H1 (cell line): Measurements from ENCODE around the gene KRT80. TPM values are rescaled to one million over a fixed set of nuclear protein-coding genes. Genes with fewer than 3 reads are reported as not detected.

Experiments used
- CTCF ChIA-PET: fragments of 300-600 bp; sonication (Branson Sonifier 250); formaldehyde crosslinking; loops from one replicate; lab custom pipeline; 2021; ENCODE audit not compliant: partially characterized antibody; lab: Charles Lee
- POLR2A ChIA-PET: fragments of 300-600 bp; sonication (Branson Sonifier 250); formaldehyde crosslinking; loops from one replicate; lab custom pipeline; 2021; ENCODE audit warnings: inconsistent platforms; ENCODE audit not compliant: partially characterized antibody; lab: Charles Lee
- DNase-seq, 2 experiments: peaks; one replicate each; pipeline versions ENCODE4 v3.0.0 to v3.0.0-alpha.2; 2010 to 2022; ENCODE audit warnings: low spot score in 2 of 2, low read depth in 1 of 2, mixed read lengths in 1 of 2
- FAIRE-seq: peaks from 2 replicates; lab custom pipeline; 2011; peaks lifted over from hg19 to GRCh38; lab: Jason Lieb, UNC
- H2AFZ ChIP-seq: 2 replicates; pipeline ENCODE4 v1.8.1; 2012; ENCODE audit warnings: low read length, inconsistent platforms
- H2AK5ac ChIP-seq: 2 replicates; pipeline ENCODE4 v1.6.1; 2013; ENCODE audit warnings: low read depth, low read length
- H2BK120ac ChIP-seq: replicated peaks from 2 replicates; pipeline ENCODE3; 2013; ENCODE audit warnings: low read depth, low read length, inconsistent platforms
- H2BK12ac ChIP-seq: 2 replicates; pipeline ENCODE4 v1.6.1; 2013; ENCODE audit warnings: low read depth, low read length
- H2BK15ac ChIP-seq: 2 replicates; pipeline ENCODE4 v1.6.1; 2013; ENCODE audit warnings: low read length
- H2BK20ac ChIP-seq: 2 replicates; pipeline ENCODE4 v1.6.1; 2013; ENCODE audit warnings: low read length
- H2BK5ac ChIP-seq: 2 replicates; pipeline ENCODE4 v1.6.1; 2013; ENCODE audit warnings: low read depth, low read length
- H3K14ac ChIP-seq: 2 replicates; pipeline ENCODE4 v1.6.1; 2013; ENCODE audit warnings: inconsistent platforms; ENCODE audit not compliant: insufficient read length
- H3K18ac ChIP-seq: 2 replicates; pipeline ENCODE4 v1.6.1; 2013; ENCODE audit warnings: low read length; ENCODE audit errors: extremely low read depth
- H3K23ac ChIP-seq: 2 replicates; pipeline ENCODE4 v1.6.1; 2013; ENCODE audit warnings: inconsistent platforms; ENCODE audit not compliant: insufficient read length
- H3K23me2 ChIP-seq: 2 replicates; pipeline ENCODE4 v1.6.1; 2013; ENCODE audit warnings: low read depth, low read length
- H3K27ac ChIP-seq: 2 replicates; pipeline ENCODE4 v1.6.1; 2011; ENCODE audit warnings: low read depth, low read length, inconsistent platforms
- H3K27me3 ChIP-seq, 4 experiments: replicated peaks in 1 of 4; 1 replicate in 1 of 4; 2 replicates in 3 of 4; pipeline versions ENCODE4 v1.6.1 to v1.8.1; 2011 to 2013; ENCODE audit warnings: low read length in 3 of 4, mild to moderate bottlenecking in 3 of 4, inconsistent platforms in 2 of 4, mixed read lengths in 2 of 4, moderate library complexity in 1 of 4; ENCODE audit not compliant: control insufficient read depth in 3 of 4, insufficient read depth in 3 of 4; ENCODE audit errors: extremely low read depth in 1 of 4
- H3K36me3 ChIP-seq, 4 experiments: 2 replicates each; pipeline versions ENCODE4 v1.6.1 to v1.8.1; 2011 to 2013; ENCODE audit warnings: mild to moderate bottlenecking in 4 of 4, low read length in 3 of 4, moderate library complexity in 2 of 4, control low read depth in 1 of 4, inconsistent platforms in 1 of 4; ENCODE audit not compliant: insufficient read depth in 4 of 4, control insufficient read depth in 2 of 4
- H3K4ac ChIP-seq: replicated peaks from 2 replicates; pipeline ENCODE3; 2013; ENCODE audit warnings: low read length, low read depth, mixed read lengths, inconsistent platforms; ENCODE audit not compliant: insufficient read length
- H3K4me1 ChIP-seq, 4 experiments: replicated peaks in 1 of 4; 1 replicate in 1 of 4; 2 replicates in 3 of 4; pipeline versions ENCODE4 v1.6.1 to v1.8.1; 2011 to 2013; ENCODE audit warnings: low read length in 3 of 4, inconsistent platforms in 2 of 4, mixed read lengths in 1 of 4; ENCODE audit not compliant: insufficient read depth in 4 of 4, control insufficient read depth in 3 of 4
- H3K4me2 ChIP-seq, 2 experiments: 2 replicates each; pipeline versions ENCODE4 v1.6.1 to v1.8.1; 2011 to 2013; ENCODE audit warnings: low read depth in 2 of 2, low read length in 2 of 2, control low read depth in 1 of 2, inconsistent platforms in 1 of 2, mild to moderate bottlenecking in 1 of 2; ENCODE audit not compliant: insufficient read depth in 1 of 2
- H3K4me3 ChIP-seq, 4 experiments: fragments of 200-600, 300-600 bp in 1 of 4; sonication (generic), shearing (Covaris generic), sonication (Bioruptor Twin) in 1 of 4; 2 replicates each; pipeline versions ENCODE4 v1.5.1 to v1.8.1; 2011 to 2016; ENCODE audit warnings: low read length in 4 of 4, low read depth in 3 of 4, control low read depth in 2 of 4, inconsistent platforms in 2 of 4, mild to moderate bottlenecking in 2 of 4, mixed read lengths in 1 of 4, moderate library complexity in 1 of 4; ENCODE audit not compliant: insufficient read depth in 2 of 4; ENCODE audit errors: extremely low read depth in 1 of 4
- H3K56ac ChIP-seq: replicated peaks from 2 replicates; pipeline ENCODE3; 2013; ENCODE audit warnings: low read depth, mild to moderate bottlenecking, mixed read lengths, low read length, inconsistent platforms; ENCODE audit not compliant: insufficient read length
- H3K79me1 ChIP-seq: 2 replicates; pipeline ENCODE4 v1.6.1; 2013; ENCODE audit warnings: low read depth, low read length, control low read depth
- H3K79me2 ChIP-seq, 2 experiments: 2 replicates each; pipeline versions ENCODE4 v1.6.1 to v1.8.1; 2012 to 2013; ENCODE audit warnings: low read length in 2 of 2, mild to moderate bottlenecking in 2 of 2, inconsistent platforms in 1 of 2; ENCODE audit not compliant: insufficient read depth in 2 of 2, control insufficient read depth in 1 of 2
- H3K9ac ChIP-seq, 4 experiments: replicated peaks in 1 of 4; 1 replicate in 1 of 4; 2 replicates in 3 of 4; pipeline versions ENCODE4 v1.6.1 to v1.8.1; 2011 to 2013; ENCODE audit warnings: low read depth in 3 of 4, low read length in 3 of 4, control low read depth in 2 of 4, mild to moderate bottlenecking in 2 of 4, moderate library complexity in 2 of 4, inconsistent platforms in 1 of 4; ENCODE audit errors: extremely low read depth in 1 of 4
- H3K9me3 ChIP-seq, 2 experiments: 2 replicates each; pipeline versions ENCODE4 v1.6.1 to v1.8.1; 2012 to 2013; ENCODE audit warnings: mild to moderate bottlenecking in 2 of 2, moderate library complexity in 2 of 2, control low read depth in 1 of 2, inconsistent platforms in 1 of 2, low read depth in 1 of 2, low read length in 1 of 2, mixed read lengths in 1 of 2; ENCODE audit not compliant: insufficient read depth in 2 of 2
- H4K20me1 ChIP-seq, 2 experiments: replicated peaks in 1 of 2; 2 replicates each; pipeline versions ENCODE3 to v1.8.1; 2011 to 2013; ENCODE audit warnings: inconsistent platforms in 2 of 2, low read length in 2 of 2, mild to moderate bottlenecking in 1 of 2; ENCODE audit not compliant: insufficient read depth in 2 of 2, control insufficient read depth in 1 of 2
- H4K5ac ChIP-seq: 2 replicates; pipeline ENCODE4 v1.6.1; 2013; ENCODE audit warnings: low read length, low read depth, mixed read lengths, inconsistent platforms; ENCODE audit not compliant: insufficient read length
- H4K8ac ChIP-seq: 2 replicates; pipeline ENCODE4 v1.8.0; 2013; ENCODE audit warnings: mild to moderate bottlenecking, moderate library complexity, low read length, inconsistent platforms; ENCODE audit not compliant: insufficient read depth; ENCODE audit errors: extremely low read depth
- H4K91ac ChIP-seq: replicated peaks from 2 replicates; pipeline ENCODE3; 2013; ENCODE audit warnings: low read length, mixed read lengths, inconsistent platforms; ENCODE audit not compliant: insufficient read length
- ASH2L ChIP-seq: fragments of 200-600, 300-600 bp; sonication (generic); IDR thresholded peaks from one replicate; pipeline ENCODE4 v1.7.1; 2017; ENCODE audit warnings: low read length
- CEBPB ChIP-seq: IDR thresholded peaks from 2 replicates; pipeline ENCODE4 v1.6.1; 2012; ENCODE audit warnings: low read depth, low read length
- EP300 ChIP-seq, 2 experiments: IDR thresholded peaks; 1 replicate in 1 of 2; 2 replicates in 1 of 2; pipeline ENCODE4 v1.6.1; 2011 to 2012; ENCODE audit warnings: low read depth in 2 of 2, low read length in 2 of 2, mild to moderate bottlenecking in 2 of 2, borderline replicate concordance in 1 of 2, inconsistent platforms in 1 of 2, moderate library complexity in 1 of 2
- JUN ChIP-seq: IDR thresholded peaks from 2 replicates; pipeline ENCODE4 v1.6.1; 2011; ENCODE audit warnings: low read depth, mild to moderate bottlenecking, improper control_type of control experiment, low read length
- KDM4A ChIP-seq: IDR thresholded peaks from one replicate; pipeline ENCODE4 v1.7.1; 2012; ENCODE audit warnings: low read depth, mild to moderate bottlenecking, moderate library complexity, low read length, inconsistent platforms; ENCODE audit not compliant: severe bottlenecking
- PHF8 ChIP-seq: fragments of 200-600 bp; sonication (generic); conservative IDR thresholded peaks from 2 replicates; pipeline ENCODE4 v1.7.1; 2012; ENCODE audit warnings: low read depth, mild to moderate bottlenecking, inconsistent platforms, low read length, moderate library complexity
- POU5F1 ChIP-seq: IDR thresholded peaks from 2 replicates; pipeline ENCODE4 v1.6.1; 2011; ENCODE audit warnings: low read depth, mild to moderate bottlenecking, low read length, moderate library complexity
- RAD21 ChIP-seq, 2 experiments: IDR thresholded peaks in 1 of 2; conservative IDR thresholded peaks in 1 of 2; 2 replicates each; pipeline ENCODE4 v1.6.1; 2011; ENCODE audit warnings: low read depth in 2 of 2, low read length in 2 of 2, improper control_type of control experiment in 1 of 2, inconsistent platforms in 1 of 2, mild to moderate bottlenecking in 1 of 2, moderate library complexity in 1 of 2
- SIN3A ChIP-seq, 2 experiments: IDR thresholded peaks in 1 of 2; conservative IDR thresholded peaks in 1 of 2; 2 replicates each; pipeline ENCODE4 v1.6.1; 2011 to 2012; ENCODE audit warnings: low read length in 2 of 2, improper control_type of control experiment in 1 of 2, low read depth in 1 of 2, mild to moderate bottlenecking in 1 of 2
- SIRT6 ChIP-seq: IDR thresholded peaks from one replicate; pipeline ENCODE4 v1.7.1; 2012; ENCODE audit warnings: low read length, inconsistent platforms
- SIX5 ChIP-seq: IDR thresholded peaks from 2 replicates; pipeline ENCODE4 v1.6.1; 2011; ENCODE audit warnings: mild to moderate bottlenecking, low read depth, low read length
- SP1 ChIP-seq: IDR thresholded peaks from 2 replicates; pipeline ENCODE4 v1.6.1; 2011; ENCODE audit warnings: low read depth, low read length
- TCF12 ChIP-seq: IDR thresholded peaks from 2 replicates; pipeline ENCODE4 v1.6.1; 2011; ENCODE audit warnings: low read depth, mild to moderate bottlenecking, low read length
- WGBS, 2 experiments: shearing (Covaris generic) in 1 of 2; methylation state at CpG; one replicate each; pipeline versions ENCODE4 v1.1.6 to v1.1.7; 2013 to 2015; ENCODE audit warnings: low lambda C conversion rate in 2 of 2, mixed read lengths in 2 of 2, inconsistent platforms in 1 of 2, low coverage in 1 of 2, missing lambda C conversion rate in 1 of 2; ENCODE audit not compliant: insufficient replicate concordance in 2 of 2, insufficient coverage in 1 of 2, insufficient read length in 1 of 2; ENCODE audit errors: extremely low coverage in 1 of 2, missing lambda C conversion rate in 1 of 2; 5-methylcytosine and 5-hydroxymethylcytosine counted together
- polyA plus RNA-seq, 7 experiments: library from polyadenylated mRNA; depleted of rRNA in 3 of 7; stranded (reverse) in 5 of 7; unstranded in 2 of 7; fragments of >200 nt in 5 of 7; fragments of 200-250 nt in 2 of 7; gene quantifications; 1 replicate in 5 of 7; 2 replicates in 1 of 7; 4 replicates in 1 of 7; pipeline versions ENCODE4 v1.2.1 to v1.2.3, GENCODE V29; 2011 to 2013; ENCODE audit warnings: missing spikeins in 2 of 7, mixed read lengths in 2 of 7
- total RNA-seq: library from RNA; stranded (reverse); fragmentation: NEBNext Ultra II Directional; extraction: Animal tissue kit (Norgen Biotek cat#: 25700); gene quantifications from 2 replicates; pipeline ENCODE4 v1.2.1, GENCODE V29; 2021

KRT80 gene
- total and polyA plus RNA-seq, 2 of the 8 experiments (the other 6 are each of a cell fraction or from before 2014, with no cell fraction given), result 0.05 TPM; not detected in 1

DNA sequence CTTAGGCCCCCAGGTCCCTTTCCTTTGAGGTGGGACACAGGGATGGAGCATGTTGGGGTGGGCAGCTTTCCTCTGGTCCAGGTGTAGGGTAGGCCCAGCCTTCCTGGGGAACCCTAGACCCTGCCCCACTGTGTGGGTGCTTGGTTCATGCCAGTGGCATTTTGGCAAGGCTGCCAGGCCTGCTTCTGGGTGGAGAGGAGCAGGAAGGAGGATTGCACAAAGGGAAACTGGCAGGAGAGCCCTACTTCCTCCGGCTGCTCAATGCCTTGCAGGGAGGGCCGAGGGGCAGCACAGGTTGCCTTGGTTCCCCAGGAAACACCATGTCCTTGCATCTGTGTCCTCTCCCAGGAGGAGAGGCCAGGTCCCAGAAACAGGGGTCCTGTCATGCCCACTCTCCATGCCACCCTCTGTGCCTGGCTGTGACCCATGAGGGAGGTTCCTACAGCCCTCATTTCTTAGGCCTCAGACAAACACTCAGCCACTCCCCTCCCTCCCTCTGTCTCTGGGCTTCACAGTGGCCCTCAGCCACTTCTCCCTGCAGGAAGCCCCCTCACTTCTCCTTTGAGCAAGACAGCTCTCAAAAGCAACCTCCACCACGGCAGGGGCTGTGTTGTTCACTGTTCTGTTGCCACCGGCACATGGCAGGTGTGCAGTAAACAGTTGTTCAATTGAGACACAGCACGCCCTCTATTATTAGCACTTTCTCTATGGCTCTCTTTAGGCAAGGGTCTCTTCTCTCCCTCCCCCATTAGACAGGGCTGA, 6.8 kb upstream of the KRT80 start:
- H4K91ac ChIP-seq, result no peak overlapping the region
- no peak overlapping the region for H3K14ac ChIP-seq
- H3K56ac ChIP-seq, result no peak overlapping the region
- H2BK120ac ChIP-seq, result no peak overlapping the region
- H3K27ac ChIP-seq, result no peak overlapping the region
- POLR2A ChIA-PET, result no interaction called here
- H2BK5ac ChIP-seq, result no peak overlapping the region
- no peak overlapping the region; the same call in 1 of the 2 replicates for H4K8ac ChIP-seq
- no peak for DNase-seq
- H3K18ac ChIP-seq, result no peak overlapping the region
- H3K4me3 ChIP-seq, result no peak overlapping the region
- peaks cover 0 to 21% (median 7%) of the 10 kb centered on the region in 4 experiments; a peak in 5 of 7 replicates for H3K4me1 ChIP-seq
- no peak overlapping the region for H2AFZ ChIP-seq
- no peak overlapping the region for H2BK20ac ChIP-seq
- H2BK15ac ChIP-seq, result no peak overlapping the region
- H4K20me1 ChIP-seq, result no peaks in the 10 kb centered on the region
- H3K79me2 ChIP-seq, result no peaks in the 10 kb centered on the region
- no peaks in the 10 kb centered on the region for H3K23me2 ChIP-seq
- no peak overlapping the region for H4K5ac ChIP-seq
- H3K79me1 ChIP-seq, result no peaks in the 10 kb centered on the region
- H3K4me2 ChIP-seq, result no peak overlapping the region
- H2BK12ac ChIP-seq, result no peak overlapping the region
- TF ChIP-seq ASH2L, result no peak
- TF ChIP-seq SIX5, result no peak
- TF ChIP-seq CEBPB, result no peak
- no peak for TF ChIP-seq TCF12
- TF ChIP-seq SIN3A (conservative IDR thresholded peaks at IDR 0.05 in 1 of 2, IDR thresholded peaks at IDR 0.05 in 1 of 2; ENCODE audit: low read depth in 1 of 2, low read length in 2 of 2), result no peak
- TF ChIP-seq KDM4A, result no peak
- no peak for TF ChIP-seq POU5F1
- TF ChIP-seq RAD21 (IDR thresholded peaks at IDR 0.05 in 1 of 2, conservative IDR thresholded peaks at IDR 0.05 in 1 of 2; ENCODE audit: low read depth in 2 of 2, low read length in 2 of 2), result no peak
- no peak for TF ChIP-seq EP300 (IDR thresholded peaks at IDR 0.05; ENCODE audit: borderline replicate concordance in 1 of 2, low read depth in 2 of 2, low read length in 2 of 2)
- no peak for TF ChIP-seq SIRT6
- no peak for TF ChIP-seq SP1
- TF ChIP-seq JUN, result no peak
- no peak for TF ChIP-seq PHF8
- TF ChIP-seq, all 59 proteins: peak for 0
- Histone ChIP-seq H3K36me3 (no peaks in the 10 kb centered on the region), H3K4ac (no peak overlapping the region), H3K9ac (no peak overlapping the region), H2AK5ac (no peak overlapping the region), H3K9me3 (no peaks in the 10 kb centered on the region), H3K27me3 (no peaks in the 10 kb centered on the region), H3K23ac (no peak overlapping the region)
- CTCF ChIA-PET, result interaction anchor here (1.1 to 2.2 kb wide), 3 partner anchors 55 to 166 kb away, joined by 3 to 7 read pairs (median 3); no protein-coding TSS in a partner anchor
- 77% methylated on average over 5 of the region's 5 CpGs; no CpG with 5 or more reads in 1 of the 2 experiments for WGBS, 2 experiments
- no peak for FAIRE-seq
